ENCODE measurements around the gene ANO7. TPM values are rescaled to one million over a fixed set of nuclear protein-coding genes. Genes with fewer than 3 reads are reported as not detected.
A peak's percentile ranks its signal among the peaks of the same experiment; 100 is the strongest.

Gene ANO7
- total RNA-seq, 1 donor from 2014 or later, result 2.1 TPM

DNA sequence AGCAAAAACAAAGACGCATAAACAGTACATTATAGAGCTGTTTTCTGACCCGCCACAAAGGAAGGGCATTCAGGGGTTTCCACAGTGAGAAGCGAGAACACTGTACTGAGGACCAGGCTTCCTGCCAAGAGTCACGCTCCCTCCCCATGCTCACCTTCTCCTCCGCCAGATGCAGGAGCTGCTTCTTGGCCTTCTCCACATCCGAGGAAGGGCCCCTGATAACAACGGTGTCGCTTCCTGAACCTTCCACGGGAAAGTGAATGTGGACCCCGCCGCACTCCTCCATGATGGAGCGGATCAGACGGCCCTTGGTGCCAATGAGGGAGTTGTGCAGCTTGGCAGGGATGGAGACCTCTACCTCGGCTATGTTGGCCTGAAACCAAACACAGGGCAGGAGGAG is 53.8 kb downstream of the ANO7 start:
- intact Hi-C loops (cut with DNase I), result no loop called here
- TF ChIP-seq, protein P1, sequence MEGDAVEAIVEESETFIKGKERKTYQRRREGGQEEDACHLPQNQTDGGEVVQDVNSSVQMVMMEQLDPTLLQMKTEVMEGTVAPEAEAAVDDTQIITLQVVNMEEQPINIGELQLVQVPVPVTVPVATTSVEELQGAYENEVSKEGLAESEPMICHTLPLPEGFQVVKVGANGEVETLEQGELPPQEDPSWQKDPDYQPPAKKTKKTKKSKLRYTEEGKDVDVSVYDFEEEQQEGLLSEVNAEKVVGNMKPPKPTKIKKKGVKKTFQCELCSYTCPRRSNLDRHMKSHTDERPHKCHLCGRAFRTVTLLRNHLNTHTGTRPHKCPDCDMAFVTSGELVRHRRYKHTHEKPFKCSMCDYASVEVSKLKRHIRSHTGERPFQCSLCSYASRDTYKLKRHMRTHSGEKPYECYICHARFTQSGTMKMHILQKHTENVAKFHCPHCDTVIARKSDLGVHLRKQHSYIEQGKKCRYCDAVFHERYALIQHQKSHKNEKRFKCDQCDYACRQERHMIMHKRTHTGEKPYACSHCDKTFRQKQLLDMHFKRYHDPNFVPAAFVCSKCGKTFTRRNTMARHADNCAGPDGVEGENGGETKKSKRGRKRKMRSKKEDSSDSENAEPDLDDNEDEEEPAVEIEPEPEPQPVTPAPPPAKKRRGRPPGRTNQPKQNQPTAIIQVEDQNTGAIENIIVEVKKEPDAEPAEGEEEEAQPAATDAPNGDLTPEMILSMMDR (IDR thresholded peaks at IDR 0.05), result no peak

DNA sequence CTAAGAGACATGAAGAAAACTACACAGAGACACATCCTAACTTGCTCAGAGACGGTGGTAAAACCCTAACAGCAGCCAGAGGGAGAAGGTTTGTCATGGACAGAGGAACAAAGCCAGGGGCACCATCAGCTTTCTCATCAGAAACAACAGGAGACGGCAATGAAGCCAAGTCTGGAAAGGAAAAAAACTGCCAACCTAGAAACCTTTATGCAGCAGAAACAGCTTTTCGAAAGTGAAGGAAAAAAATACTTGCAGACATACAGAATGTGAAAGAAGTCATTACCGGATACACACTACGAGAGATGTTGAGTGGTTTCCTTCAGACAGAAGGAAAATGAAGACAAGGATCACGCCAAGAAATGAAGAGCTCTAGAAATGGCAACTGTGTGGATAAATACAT is 55.9 kb downstream of the ANO7 start:
- no peak overlapping the region for H3K4me3 ChIP-seq
- DNase-seq (no peak), ATAC-seq (no peak)
- H3K4me1 ChIP-seq, result no peaks in the 10 kb centered on the region
- TF ChIP-seq, protein P1 (IDR thresholded peaks at IDR 0.05), result no peak
- H3K27ac ChIP-seq, result no peak overlapping the region
- no peaks in the 10 kb centered on the region for H3K27me3 ChIP-seq
- intact Hi-C loops (cut with DNase I), result no loop called here
- peaks cover 99% of the 10 kb centered on the region for H3K36me3 ChIP-seq
- no peaks in the 10 kb centered on the region for H3K9me3 ChIP-seq

More for the DNA sequence above, 53.8 kb downstream of the ANO7 start:
- Histone ChIP-seq H3K27ac (no peak overlapping the region), H3K27me3 (no peaks in the 10 kb centered on the region), H3K9me3 (no peaks in the 10 kb centered on the region), H3K36me3 (peaks cover 99% of the 10 kb centered on the region), H3K4me3 (no peak overlapping the region), H3K4me1 (no peaks in the 10 kb centered on the region)
- DNase-seq, result peak; percentile 43
- ATAC-seq, result no peak

DNA sequence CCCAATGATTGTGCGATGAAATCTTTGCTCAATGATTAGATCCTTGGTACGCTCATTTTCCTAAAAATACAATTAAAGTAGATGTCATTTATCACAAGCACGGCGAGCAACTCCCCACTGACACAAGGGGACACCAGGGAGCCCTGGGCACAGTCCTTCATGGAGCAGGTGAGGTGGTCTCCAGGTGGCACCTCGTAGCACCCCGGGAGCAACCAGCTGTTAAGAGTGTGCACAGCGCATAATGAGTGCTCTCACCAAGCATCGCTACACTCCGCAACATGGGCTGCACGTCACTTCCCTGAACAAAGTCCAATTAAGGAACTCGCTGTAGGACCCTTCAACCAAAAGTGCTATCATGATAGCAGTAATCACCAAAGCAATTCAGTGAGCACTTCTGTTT is 59.8 kb downstream of the ANO7 start:
- Histone ChIP-seq H3K27me3 (no peaks in the 10 kb centered on the region), H3K27ac (no peak overlapping the region), H3K36me3 (peaks cover 100% of the 10 kb centered on the region), H3K9me3 (no peaks in the 10 kb centered on the region), H3K4me3 (no peak overlapping the region), H3K4me1 (no peaks in the 10 kb centered on the region)
- DNase-seq, result no peak
- no peak for ATAC-seq
- intact Hi-C loops (cut with DNase I), result no loop called here
- TF ChIP-seq, protein P1 (IDR thresholded peaks at IDR 0.05), result no peak

DNA sequence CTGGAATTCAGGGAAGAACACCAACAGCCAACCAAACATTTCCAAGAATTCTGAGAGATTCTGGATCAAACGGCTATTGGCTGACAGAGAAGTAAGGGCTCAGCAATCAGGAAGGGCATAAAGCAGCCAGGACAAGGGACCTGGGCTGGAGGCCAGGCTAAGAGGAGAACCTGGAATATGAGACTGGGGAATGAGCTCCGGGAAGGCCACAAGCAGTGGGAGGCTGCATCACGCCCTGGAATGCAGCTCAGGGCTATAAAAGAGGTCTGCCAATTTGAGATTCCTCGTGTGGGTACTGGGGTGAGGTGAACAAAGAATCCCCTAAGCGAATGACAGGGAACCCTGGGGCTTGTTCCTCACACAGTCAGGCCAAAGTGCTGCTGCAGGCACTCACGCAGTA is 60.4 kb downstream of the ANO7 start:
- Histone ChIP-seq H3K4me1 (no peaks in the 10 kb centered on the region), H3K9me3 (no peaks in the 10 kb centered on the region), H3K27me3 (no peaks in the 10 kb centered on the region), H3K27ac (no peak overlapping the region), H3K36me3 (peaks cover 100% of the 10 kb centered on the region), H3K4me3 (no peak overlapping the region)
- TF ChIP-seq, protein P1 (IDR thresholded peaks at IDR 0.05), result no peak
- DNase-seq (no peak), ATAC-seq (no peak)
- intact Hi-C loops (cut with DNase I), result no loop called here

DNA sequence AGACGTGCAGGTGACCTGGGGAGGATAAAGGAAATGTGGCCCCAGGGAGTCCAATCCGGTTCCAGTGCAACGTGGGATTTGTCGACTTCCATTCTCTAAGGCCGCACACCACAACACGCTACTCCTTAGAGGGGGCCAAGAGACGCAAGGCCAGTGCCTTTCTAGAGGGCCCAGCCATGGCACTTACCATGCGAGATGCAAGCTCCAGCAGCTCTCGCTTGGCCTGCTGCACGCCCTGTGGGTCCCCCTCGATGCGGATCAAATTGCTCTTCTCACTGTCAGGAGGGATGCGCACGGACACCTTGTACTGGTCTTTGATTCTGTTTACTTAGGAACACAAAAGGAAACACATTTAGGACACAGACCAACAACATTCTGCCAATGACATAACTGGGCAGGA is 61.2 kb downstream of the ANO7 start:
- H3K36me3 ChIP-seq, result peaks cover 100% of the 10 kb centered on the region
- DNase-seq (peak; percentile 25), ATAC-seq (no peak)
- no peak overlapping the region for H3K4me3 ChIP-seq
- no peaks in the 10 kb centered on the region for H3K27me3 ChIP-seq
- H3K4me1 ChIP-seq, result no peaks in the 10 kb centered on the region
- intact Hi-C loops (cut with DNase I), result no loop called here
- H3K27ac ChIP-seq, result no peak overlapping the region
- TF ChIP-seq, protein P1 (IDR thresholded peaks at IDR 0.05), result no peak
- H3K9me3 ChIP-seq, result no peaks in the 10 kb centered on the region
